ENCODE measurements around the gene DROSHA.

Gene DROSHA

GRCh38 chr5:31563216-31563615 lies 31.3 kb upstream of the DROSHA start:
- no peaks in the 10 kb centered on the region for H3K4me1 ChIP-seq (ENCODE audit: low read length)
- no peak overlapping the region for H3K4me2 ChIP-seq (ENCODE audit: low read depth, low read length)
- H3K79me2 ChIP-seq (ENCODE audit: low read length) = no peaks in the 10 kb centered on the region
- H3K4me3 ChIP-seq (ENCODE audit: low read length) = no peak overlapping the region
- no peaks in the 10 kb centered on the region for H3K27me3 ChIP-seq (replicated peaks; ENCODE audit: insufficient read depth, low read length)
- no peaks in the 10 kb centered on the region for H3K9me3 ChIP-seq (replicated peaks; ENCODE audit: insufficient read depth, low read length)
- H3K9ac ChIP-seq (ENCODE audit: low read length) = no peak overlapping the region
- no peak overlapping the region for H3K27ac ChIP-seq (ENCODE audit: low read length)
- no peaks in the 10 kb centered on the region for H4K20me1 ChIP-seq (ENCODE audit: insufficient read depth, low read length)
- no peak overlapping the region for H2AFZ ChIP-seq (ENCODE audit: low read length)
- no peaks in the 10 kb centered on the region for H3K36me3 ChIP-seq (replicated peaks; ENCODE audit: insufficient read depth, low read length)
- DNase-seq = no peak
- no peaks in the 10 kb centered on the region for H3K9me2 ChIP-seq (replicated peaks; ENCODE audit: insufficient read depth, low read length)
- TF ChIP-seq EZH2 (optimal IDR thresholded peaks at IDR 0.05; ENCODE audit: low read depth, low read length) (no peak), CTCF (IDR thresholded peaks at IDR 0.05; ENCODE audit: low read length) (no peak), EZH2phosphoT487 (IDR thresholded peaks at IDR 0.05; ENCODE audit: low read length) (no peak)
- H3F3A ChIP-seq (ENCODE audit: insufficient read depth, low read length) = no peaks in the 10 kb centered on the region

GRCh38 chr5:31561946-31562345 lies 30.1 kb upstream of the DROSHA start:
- Histone ChIP-seq H3K9me3 (replicated peaks; ENCODE audit: insufficient read depth, low read length) (no peaks in the 10 kb centered on the region), H3K9ac (ENCODE audit: low read length) (no peak overlapping the region), H3K27ac (ENCODE audit: low read length) (no peak overlapping the region), H3K4me3 (ENCODE audit: low read length) (no peak overlapping the region), H2AFZ (ENCODE audit: low read length) (no peak overlapping the region), H3K4me1 (ENCODE audit: low read length) (no peaks in the 10 kb centered on the region), H3K79me2 (ENCODE audit: low read length) (no peaks in the 10 kb centered on the region), H3K36me3 (replicated peaks; ENCODE audit: insufficient read depth, low read length) (no peaks in the 10 kb centered on the region), H3K27me3 (replicated peaks; ENCODE audit: insufficient read depth, low read length) (no peaks in the 10 kb centered on the region), H3K9me2 (replicated peaks; ENCODE audit: insufficient read depth, low read length) (no peaks in the 10 kb centered on the region), H3K4me2 (ENCODE audit: low read depth, low read length) (no peak overlapping the region), H4K20me1 (ENCODE audit: insufficient read depth, low read length) (no peaks in the 10 kb centered on the region), H3F3A (ENCODE audit: insufficient read depth, low read length) (no peaks in the 10 kb centered on the region)
- no peak for DNase-seq
- no peak for TF ChIP-seq CTCF (IDR thresholded peaks at IDR 0.05; ENCODE audit: low read length)
- TF ChIP-seq EZH2phosphoT487 (IDR thresholded peaks at IDR 0.05; ENCODE audit: low read length) = no peak
- TF ChIP-seq EZH2 (optimal IDR thresholded peaks at IDR 0.05; ENCODE audit: low read depth, low read length) = no peak

GRCh38 chr5:31559942-31560341 lies 28.0 kb upstream of the DROSHA start:
- Histone ChIP-seq H3K36me3 (replicated peaks; ENCODE audit: insufficient read depth, low read length) (no peaks in the 10 kb centered on the region), H3F3A (ENCODE audit: insufficient read depth, low read length) (no peaks in the 10 kb centered on the region), H2AFZ (ENCODE audit: low read length) (no peak overlapping the region), H3K9me2 (replicated peaks; ENCODE audit: insufficient read depth, low read length) (no peaks in the 10 kb centered on the region), H3K9me3 (replicated peaks; ENCODE audit: insufficient read depth, low read length) (no peaks in the 10 kb centered on the region), H3K79me2 (ENCODE audit: low read length) (no peaks in the 10 kb centered on the region), H4K20me1 (ENCODE audit: insufficient read depth, low read length) (no peaks in the 10 kb centered on the region), H3K4me2 (ENCODE audit: low read depth, low read length) (no peak overlapping the region), H3K27ac (ENCODE audit: low read length) (no peak overlapping the region), H3K9ac (ENCODE audit: low read length) (no peak overlapping the region), H3K27me3 (replicated peaks; ENCODE audit: insufficient read depth, low read length) (no peaks in the 10 kb centered on the region), H3K4me3 (ENCODE audit: low read length) (no peak overlapping the region), H3K4me1 (ENCODE audit: low read length) (no peaks in the 10 kb centered on the region)
- TF ChIP-seq CTCF (IDR thresholded peaks at IDR 0.05; ENCODE audit: low read length) (no peak), EZH2 (optimal IDR thresholded peaks at IDR 0.05; ENCODE audit: low read depth, low read length) (no peak), EZH2phosphoT487 (IDR thresholded peaks at IDR 0.05; ENCODE audit: low read length) (no peak)
- DNase-seq = no peak

Data from MM.1S (cell line).